Endothelial cell of umbilical vein (primary cell): ENCODE data around the gene S100Z. TPM values are rescaled to one million over a fixed set of nuclear protein-coding genes. Genes with fewer than 3 reads are reported as not detected.

ENCODE experiments used
- BruUV-seq: library from RNA; stranded (reverse); fragments of 400-500 nt; replicated peaks from 2 replicates; lab custom pipeline; 2021; lab: Mats Ljungman, UMichigan
- CTCF ChIA-PET: fragments of 300-600, 350-600 bp; sonication (Branson Sonifier 250); formaldehyde crosslinking; loops from one replicate; lab custom pipeline; 2021; ENCODE audit warnings: antibody characterized with exemption, inconsistent platforms; lab: Charles Lee
- POLR2A ChIA-PET: fragments of 300-600, 350-600 bp; sonication (Branson Sonifier 250); formaldehyde crosslinking; loops from one replicate; lab custom pipeline; 2021; ENCODE audit warnings: antibody characterized with exemption, inconsistent platforms; lab: Charles Lee
- DNase-seq: peaks from one replicate; pipeline ENCODE4 v3.0.0-alpha.2; 2011; ENCODE audit warnings: low read depth, low spot score
- FAIRE-seq: peaks from 2 replicates; lab custom pipeline; 2011; peaks lifted over from hg19 to GRCh38; lab: Jason Lieb, UNC
- H2AFZ ChIP-seq: 2 replicates; pipeline ENCODE4 v1.6.0; 2012; ENCODE audit warnings: low read depth, low read length, control low read depth, inconsistent platforms
- H3K27ac ChIP-seq: 2 replicates; pipeline ENCODE4 v1.5.1; 2011; ENCODE audit warnings: low read depth, mild to moderate bottlenecking, control low read depth, low read length, moderate library complexity; ENCODE audit not compliant: insufficient read depth
- H3K27me3 ChIP-seq, 2 experiments: 2 replicates each; pipeline versions ENCODE4 v1.6.0 to v1.6.1; 2011; ENCODE audit warnings: low read length in 2 of 2, mixed read lengths in 1 of 2; ENCODE audit not compliant: control insufficient read depth in 2 of 2, insufficient read depth in 2 of 2
- H3K36me3 ChIP-seq, 2 experiments: 2 replicates in 1 of 2; 3 replicates in 1 of 2; pipeline ENCODE4 v1.5.1; 2011; ENCODE audit warnings: low read length in 2 of 2, mild to moderate bottlenecking in 1 of 2, moderate library complexity in 1 of 2; ENCODE audit not compliant: control insufficient read depth in 2 of 2, insufficient read depth in 2 of 2; ENCODE audit errors: extremely low read depth in 1 of 2
- H3K4me1 ChIP-seq: 3 replicates; pipeline ENCODE4 v1.5.1; 2011; ENCODE audit warnings: mild to moderate bottlenecking, low read length; ENCODE audit not compliant: control insufficient read depth, insufficient read depth; ENCODE audit errors: extremely low read depth
- H3K4me2 ChIP-seq: 2 replicates; pipeline ENCODE4 v1.6.1; 2011; ENCODE audit warnings: low read length, control low read depth, mixed read lengths; ENCODE audit not compliant: insufficient read depth
- H3K4me3 ChIP-seq, 3 experiments: fragments of 200-600 bp in 1 of 3; sonication (generic), shearing (Covaris generic) in 1 of 3; replicated peaks in 1 of 3; 2 replicates each; pipeline ENCODE4 v1.5.1; 2011 to 2016; ENCODE audit warnings: control low read depth in 3 of 3, low read length in 3 of 3, mild to moderate bottlenecking in 2 of 3, inconsistent platforms in 1 of 3, low read depth in 1 of 3, moderate library complexity in 1 of 3; ENCODE audit not compliant: insufficient read depth in 1 of 3
- H3K79me2 ChIP-seq: 2 replicates; pipeline ENCODE4 v1.6.0; 2012; ENCODE audit warnings: low read length, inconsistent platforms; ENCODE audit not compliant: control insufficient read depth, insufficient read depth
- H3K9ac ChIP-seq: replicated peaks from 2 replicates; pipeline ENCODE3; 2011; ENCODE audit warnings: low read length, control low read depth; ENCODE audit not compliant: insufficient read depth; ENCODE audit errors: extremely low read depth
- H3K9me1 ChIP-seq: replicated peaks from 3 replicates; pipeline ENCODE4 v1.6.0; 2011; ENCODE audit warnings: mild to moderate bottlenecking, low read length; ENCODE audit not compliant: control insufficient read depth, insufficient read depth; ENCODE audit errors: extremely low read depth
- H3K9me3 ChIP-seq: replicated peaks from 2 replicates; pipeline ENCODE4 v1.5.1; 2012; ENCODE audit warnings: low read length, inconsistent platforms; ENCODE audit not compliant: control insufficient read depth, insufficient read depth
- H4K20me1 ChIP-seq: replicated peaks from 2 replicates; pipeline ENCODE3; 2011; ENCODE audit warnings: mild to moderate bottlenecking, low read length; ENCODE audit not compliant: control insufficient read depth, insufficient read depth; ENCODE audit errors: extremely low read depth
- CTCF ChIP-seq, 2 donors: IDR thresholded peaks; 1 replicate in 1 of 2; 2 replicates in 1 of 2; pipeline ENCODE4 v1.5.1; 2011; ENCODE audit warnings: low read length in 2 of 2, mild to moderate bottlenecking in 2 of 2, moderate library complexity in 2 of 2, control low read depth in 1 of 2, inconsistent platforms in 1 of 2, low read depth in 1 of 2; ENCODE audit not compliant: insufficient read depth in 1 of 2; ENCODE audit errors: extremely low read depth in 1 of 2
- EZH2 ChIP-seq: IDR thresholded peaks from 2 replicates; pipeline ENCODE4 v1.6.1; 2012; ENCODE audit warnings: borderline replicate concordance, low read depth, mild to moderate bottlenecking, moderate library complexity, low read length, inconsistent platforms; ENCODE audit not compliant: severe bottlenecking
- FOS ChIP-seq: IDR thresholded peaks from 2 replicates; pipeline ENCODE4 v1.6.1; 2011; ENCODE audit warnings: mild to moderate bottlenecking, low read length, moderate library complexity, borderline replicate concordance; ENCODE audit not compliant: insufficient read depth
- GATA2 ChIP-seq: IDR thresholded peaks from 2 replicates; pipeline ENCODE4 v1.7.0; 2011; ENCODE audit warnings: low read depth, mild to moderate bottlenecking, moderate library complexity, mixed read lengths, low read length; ENCODE audit not compliant: insufficient read length, insufficient read depth
- JUN ChIP-seq: IDR thresholded peaks from 2 replicates; pipeline ENCODE4 v1.6.1; 2011; ENCODE audit warnings: borderline replicate concordance, low read depth; ENCODE audit not compliant: insufficient read length, insufficient read depth
- MAX ChIP-seq: IDR thresholded peaks from 2 replicates; pipeline ENCODE4 v1.6.1; 2011; ENCODE audit not compliant: insufficient read depth, insufficient read length
- MYC ChIP-seq: IDR thresholded peaks from one replicate; pipeline ENCODE4 v1.6.1; 2011; ENCODE audit warnings: mild to moderate bottlenecking, low read depth, low read length
- POLR2A ChIP-seq: IDR thresholded peaks from 2 replicates; pipeline ENCODE4 v1.6.1; 2012; ENCODE audit warnings: low read depth, mild to moderate bottlenecking, control low read depth, low read length
- POLR2AphosphoS5 ChIP-seq: IDR thresholded peaks from 2 replicates; pipeline ENCODE4 v1.6.1; 2012; ENCODE audit warnings: low read depth, mild to moderate bottlenecking, control low read depth, low read length, moderate library complexity; ENCODE audit not compliant: insufficient read depth
- dilution Hi-C: fragments of 300-500 bp; cut with MboI; formaldehyde crosslinking; loops from one replicate; pipeline ENCODE4 v1.15.0; 2019; ENCODE audit warnings: low sequenced_read_pairs; ENCODE audit not compliant: extremely low pct_ligation_motif_present
- intact Hi-C: fragments of 100-400 bp; cut with micrococcal nuclease; formaldehyde crosslinking; loops from one replicate; pipeline ENCODE4 v1.10.0; 2022
- polyA plus RNA-seq, 4 experiments: library from polyadenylated mRNA; depleted of rRNA in 3 of 4; stranded (reverse) in 3 of 4; unstranded in 1 of 4; fragments of >200 nt; gene quantifications; 2 replicates each; pipeline versions ENCODE4 v1.2.1 to v1.2.3, GENCODE V29; 2011 to 2012; ENCODE audit warnings: missing spikeins in 1 of 4
- total RNA-seq: library from RNA; stranded (reverse); gene quantifications from 2 replicates; pipeline ENCODE4 v1.2.3, GENCODE V29; 2021

The S100Z gene
- total and polyA plus RNA-seq, 2 donors (not counting 3 experiments of a cell fraction or from before 2014, with no cell fraction given): not detected

GRCh38 chr5:76946090-76946489, 96.3 kb downstream of the S100Z start:
- H3K4me2 ChIP-seq: no peak overlapping the region
- H3K9me3 ChIP-seq: no peaks in the 10 kb centered on the region
- TF ChIP-seq GATA2 (no peak), CTCF (IDR thresholded peaks at IDR 0.05; ENCODE audit: extremely low read depth in 1 of 2, insufficient read depth in 1 of 2, low read depth in 1 of 2, low read length in 2 of 2) (no peak), JUN (no peak), MYC (no peak), EZH2 (no peak), MAX (no peak), POLR2A (no peak), POLR2AphosphoS5 (no peak), FOS (no peak)
- H3K4me1 ChIP-seq: no peaks in the 10 kb centered on the region
- dilution Hi-C loops: no loop called here
- DNase-seq (no peak), FAIRE-seq (no peak)
- no peak overlapping the region for H3K4me3 ChIP-seq
- no peak overlapping the region for H3K27ac ChIP-seq
- BruUV-seq: no TSS peak
- no peak overlapping the region for H2AFZ ChIP-seq
- H3K36me3 ChIP-seq: no peaks in the 10 kb centered on the region
- H3K79me2 ChIP-seq: no peaks in the 10 kb centered on the region
- no peak overlapping the region for H3K9ac ChIP-seq
- no peaks in the 10 kb centered on the region for H4K20me1 ChIP-seq
- intact Hi-C loops: no loop called here
- peaks cover 3 to 5% of the 10 kb centered on the region in 2 experiments for H3K27me3 ChIP-seq
- CTCF ChIA-PET: no interaction called here
- POLR2A ChIA-PET: no interaction called here
- no peaks in the 10 kb centered on the region for H3K9me1 ChIP-seq
